Measurements from ENCODE around the gene CMTR2.
"Not testable (repeated sequence)": the region's sequence is repeated elsewhere in the genome, so short reads cannot be mapped to it uniquely, and the experiment has no call there.

The CMTR2 gene, protein sequence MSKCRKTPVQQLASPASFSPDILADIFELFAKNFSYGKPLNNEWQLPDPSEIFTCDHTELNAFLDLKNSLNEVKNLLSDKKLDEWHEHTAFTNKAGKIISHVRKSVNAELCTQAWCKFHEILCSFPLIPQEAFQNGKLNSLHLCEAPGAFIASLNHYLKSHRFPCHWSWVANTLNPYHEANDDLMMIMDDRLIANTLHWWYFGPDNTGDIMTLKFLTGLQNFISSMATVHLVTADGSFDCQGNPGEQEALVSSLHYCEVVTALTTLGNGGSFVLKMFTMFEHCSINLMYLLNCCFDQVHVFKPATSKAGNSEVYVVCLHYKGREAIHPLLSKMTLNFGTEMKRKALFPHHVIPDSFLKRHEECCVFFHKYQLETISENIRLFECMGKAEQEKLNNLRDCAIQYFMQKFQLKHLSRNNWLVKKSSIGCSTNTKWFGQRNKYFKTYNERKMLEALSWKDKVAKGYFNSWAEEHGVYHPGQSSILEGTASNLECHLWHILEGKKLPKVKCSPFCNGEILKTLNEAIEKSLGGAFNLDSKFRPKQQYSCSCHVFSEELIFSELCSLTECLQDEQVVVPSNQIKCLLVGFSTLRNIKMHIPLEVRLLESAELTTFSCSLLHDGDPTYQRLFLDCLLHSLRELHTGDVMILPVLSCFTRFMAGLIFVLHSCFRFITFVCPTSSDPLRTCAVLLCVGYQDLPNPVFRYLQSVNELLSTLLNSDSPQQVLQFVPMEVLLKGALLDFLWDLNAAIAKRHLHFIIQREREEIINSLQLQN

DNA sequence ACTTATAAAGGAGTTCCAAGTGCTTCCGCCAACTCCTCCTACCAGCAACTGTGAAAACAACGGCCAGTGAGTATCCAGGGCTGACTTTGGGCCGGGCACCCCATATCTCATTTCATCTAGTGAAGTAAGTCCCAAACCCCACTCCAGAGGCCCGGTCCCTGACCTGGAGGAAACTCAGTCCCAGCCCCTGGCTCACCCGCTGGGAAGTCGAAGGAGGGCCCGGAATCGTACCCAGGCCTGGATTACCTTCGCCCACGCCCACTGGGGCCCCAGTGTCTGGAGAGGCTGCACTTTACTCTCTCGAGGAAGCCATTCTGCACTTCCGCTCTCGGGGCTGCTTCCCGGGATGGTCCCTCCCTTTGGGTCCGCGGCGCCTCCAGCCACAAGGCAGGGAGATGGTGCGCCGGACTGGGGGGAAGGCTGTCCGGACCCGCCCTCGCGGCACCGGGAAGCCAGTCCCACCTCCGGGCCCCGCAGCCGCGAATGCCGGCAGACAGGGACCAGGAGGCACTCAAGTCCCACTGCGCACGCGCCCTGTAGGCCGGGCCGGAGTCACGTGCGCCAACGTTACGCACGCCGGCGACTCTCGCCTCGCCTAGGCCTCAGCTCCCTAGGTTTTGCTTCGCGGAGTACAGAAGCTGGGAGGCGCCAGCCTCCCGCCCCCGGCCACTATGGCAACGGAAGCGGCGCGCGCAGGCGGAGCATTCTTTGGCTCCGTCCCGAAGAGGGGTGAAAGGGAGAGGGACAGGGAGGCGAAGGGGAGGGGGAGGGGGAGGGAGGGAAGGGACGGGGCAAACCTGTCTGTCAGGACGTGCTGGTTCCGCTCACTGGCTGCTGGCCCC is at the start of gene CMTR2:
TSS of gene CMTR2 (minus strand) at position 513 of the 842 bp plus-strand sequence. CDS start 3,482 bp downstream, outside the sequence.
- DNase-seq (ENCODE audit: low read depth) = peak; percentile 76

DNA sequence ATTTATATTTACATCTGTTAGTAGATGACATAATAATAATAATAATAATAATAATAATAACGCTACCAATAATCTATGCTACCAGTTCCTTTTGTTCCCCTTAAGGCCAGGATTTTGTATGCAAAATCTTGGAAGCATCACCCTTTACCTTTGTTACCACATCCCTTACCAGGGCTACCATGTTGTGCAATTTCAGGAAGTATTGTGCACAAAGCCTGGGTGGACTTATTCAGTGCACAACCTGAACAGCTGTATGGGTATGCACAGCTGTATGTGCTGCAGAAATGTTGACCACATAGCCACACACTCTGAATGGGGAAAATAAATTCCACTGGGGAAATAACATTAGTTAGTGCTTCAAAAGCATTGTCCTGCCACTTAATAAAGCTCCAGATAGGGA is 49.4 kb upstream of the CMTR2 start:
- no peak for DNase-seq (ENCODE audit: low read depth)

DNA sequence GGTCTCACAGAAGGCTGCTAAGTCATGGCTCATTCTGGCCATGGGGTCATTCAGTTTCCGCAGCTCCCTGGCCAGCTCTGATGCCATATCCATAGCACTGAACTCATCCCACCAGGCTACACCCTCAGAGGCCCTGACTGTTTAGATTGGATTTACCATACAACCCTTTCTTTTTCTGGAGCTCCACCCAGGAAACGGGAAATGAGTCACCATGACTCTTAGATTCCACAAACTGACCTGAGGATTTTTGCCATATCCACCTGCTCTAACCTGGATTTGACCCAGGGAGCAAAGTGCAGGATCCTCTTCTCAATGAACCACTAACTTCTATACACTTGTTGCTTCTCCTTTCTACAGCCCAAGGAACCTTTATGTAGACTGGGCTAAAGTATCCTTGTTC is 49.0 kb upstream of the CMTR2 start:
- no peak for DNase-seq (ENCODE audit: low read depth)

DNA sequence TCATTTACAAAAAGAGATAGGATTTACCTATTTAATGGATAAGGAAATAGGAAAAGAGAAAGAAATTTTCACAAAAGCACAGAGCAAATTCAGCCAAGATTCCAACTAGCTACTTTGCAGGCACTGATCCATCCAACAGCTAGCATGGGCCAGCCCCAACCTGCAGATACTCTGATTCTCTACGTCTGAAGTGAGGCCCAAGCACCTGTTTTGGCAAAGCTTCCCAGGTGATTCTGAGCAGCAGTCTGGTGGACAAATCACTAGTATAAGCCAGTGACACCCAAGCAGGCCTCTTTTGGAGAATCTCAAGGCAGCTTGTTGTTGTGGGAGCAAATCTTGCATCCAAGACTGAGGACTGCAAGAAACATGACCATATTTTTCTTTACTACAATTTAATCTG is 48.4 kb upstream of the CMTR2 start:
- DNase-seq (ENCODE audit: low read depth) = no peak

DNA sequence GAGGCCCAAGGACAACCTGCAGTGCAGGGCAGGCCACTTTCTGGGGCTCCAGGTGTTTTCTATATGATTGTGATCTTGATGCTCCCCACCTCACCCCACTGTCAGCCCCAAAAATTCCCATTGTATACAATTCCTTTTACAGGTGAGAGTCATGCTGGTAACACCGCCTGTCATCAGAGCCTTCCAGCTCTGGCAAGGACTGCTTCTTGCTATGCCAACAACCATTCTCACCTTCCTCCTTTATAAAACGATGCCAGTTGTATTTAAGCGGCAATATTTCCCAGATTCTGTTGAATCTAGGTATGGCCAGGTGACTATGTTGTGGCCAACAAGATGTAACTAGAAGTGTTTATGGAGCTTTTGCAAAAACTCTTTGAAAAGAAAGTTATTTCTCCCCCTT is 38.9 kb upstream of the CMTR2 start:
- DNase-seq (ENCODE audit: low read depth) = no peak

DNA sequence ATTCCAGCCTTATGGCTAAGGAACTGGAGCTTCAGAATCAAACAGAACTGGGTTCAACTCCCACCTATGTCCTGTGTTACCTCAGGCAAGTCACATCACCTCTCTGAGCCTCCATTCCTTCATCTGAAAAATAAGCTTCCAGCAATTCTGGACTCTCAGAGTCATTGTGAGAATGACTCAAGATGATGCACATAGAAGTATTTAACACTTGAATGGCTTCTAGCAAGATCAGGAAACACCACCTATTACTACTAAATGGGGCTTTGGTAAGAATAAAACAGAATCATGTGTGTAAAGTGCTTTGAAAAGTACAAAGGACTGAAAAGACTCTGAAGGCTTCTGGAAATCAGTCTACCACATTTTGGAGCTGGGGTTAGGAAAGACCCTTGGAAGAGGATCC is 38.5 kb upstream of the CMTR2 start:
- DNase-seq (ENCODE audit: low read depth) = no peak

DNA sequence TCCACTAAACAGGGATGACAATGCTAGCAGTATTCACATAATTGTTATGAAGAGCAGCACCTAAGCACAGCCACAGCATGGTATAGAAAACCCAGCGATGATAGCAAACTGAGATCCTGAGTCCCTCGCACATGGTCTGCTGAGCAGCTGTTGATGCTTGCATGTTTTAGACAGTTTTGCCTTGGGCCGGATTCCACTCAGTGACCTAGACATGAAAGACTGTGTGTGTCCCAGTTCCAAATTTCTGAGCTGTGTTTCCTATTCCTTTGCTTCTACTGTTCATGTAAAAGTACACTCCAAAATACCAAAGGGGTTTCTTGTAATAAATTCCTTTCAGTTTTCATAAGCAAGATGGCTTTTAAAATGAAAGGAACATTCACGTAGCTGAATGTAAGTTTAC is 30.8 kb upstream of the CMTR2 start:
- no peak for DNase-seq (ENCODE audit: low read depth)

DNA sequence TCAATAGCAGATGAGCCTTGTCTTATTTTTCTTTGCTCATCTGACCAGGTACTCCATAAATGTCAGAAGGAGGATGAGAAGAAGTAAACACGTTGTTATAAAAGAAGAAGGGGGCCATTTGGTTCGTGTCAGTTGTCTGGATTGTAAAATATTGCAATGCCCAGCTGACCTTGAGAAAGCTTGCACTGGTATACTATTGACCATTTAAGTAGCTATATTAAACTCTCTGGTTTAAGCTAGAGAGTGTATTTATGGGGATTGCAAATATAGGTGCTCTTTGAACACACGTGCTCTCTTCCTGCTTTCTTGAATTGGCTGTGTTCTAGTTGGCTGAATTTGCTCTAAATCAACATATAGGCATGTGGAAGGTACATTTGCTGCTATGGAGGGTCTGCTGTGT is 26.1 kb upstream of the CMTR2 start:
- no peak for DNase-seq (ENCODE audit: low read depth)

DNA sequence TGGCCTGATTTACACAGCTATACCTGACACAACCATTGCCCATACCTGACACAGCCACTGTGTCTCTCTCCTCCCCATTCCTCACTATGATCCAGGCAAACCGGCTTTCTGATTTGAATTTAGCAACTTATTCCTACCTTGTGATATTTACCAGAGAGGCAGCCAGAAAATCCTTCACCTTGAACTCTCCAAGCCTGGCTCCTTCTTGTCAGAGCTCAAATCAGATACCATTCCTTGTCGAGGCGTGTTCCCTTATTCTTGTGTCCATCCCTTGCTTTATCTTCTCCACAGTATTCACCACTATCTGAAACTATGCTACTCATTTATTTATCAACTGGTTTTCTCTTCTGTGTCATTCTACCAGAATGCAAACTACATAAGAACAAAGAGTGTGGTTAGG is 24.4 kb upstream of the CMTR2 start:
- DNase-seq (ENCODE audit: low read depth) = not testable (repeated sequence)

DNA sequence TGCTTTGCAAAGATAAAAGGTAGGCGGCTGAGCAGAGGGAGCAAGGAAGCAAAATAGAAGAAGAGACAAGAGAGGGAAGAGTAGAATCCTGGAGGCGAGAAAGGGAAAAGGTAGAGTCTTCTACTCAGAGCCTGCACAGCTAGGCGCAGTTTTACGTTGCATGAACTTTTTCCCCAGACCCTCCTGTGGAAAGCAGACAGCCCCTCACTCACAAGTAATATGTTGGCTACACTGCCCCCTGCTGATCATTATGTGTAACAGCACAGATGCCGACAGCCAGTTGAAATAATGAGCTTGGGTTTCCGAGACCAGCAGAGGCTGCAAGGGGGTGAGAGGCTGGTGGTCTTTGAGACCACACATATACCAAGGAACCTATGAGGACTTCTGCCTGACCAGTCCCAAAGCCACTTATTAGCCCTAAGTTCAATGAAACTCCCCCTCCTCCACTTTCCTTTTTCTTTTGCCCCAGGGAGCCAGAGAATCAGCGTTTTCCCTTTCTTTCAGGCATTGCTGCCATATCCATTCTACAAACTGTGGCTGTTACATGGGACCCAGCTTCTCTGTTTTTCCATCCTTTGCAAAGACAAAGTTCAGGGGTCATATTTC is 22.5 kb upstream of the CMTR2 start:
- DNase-seq (ENCODE audit: low read depth) = no peak

DNA sequence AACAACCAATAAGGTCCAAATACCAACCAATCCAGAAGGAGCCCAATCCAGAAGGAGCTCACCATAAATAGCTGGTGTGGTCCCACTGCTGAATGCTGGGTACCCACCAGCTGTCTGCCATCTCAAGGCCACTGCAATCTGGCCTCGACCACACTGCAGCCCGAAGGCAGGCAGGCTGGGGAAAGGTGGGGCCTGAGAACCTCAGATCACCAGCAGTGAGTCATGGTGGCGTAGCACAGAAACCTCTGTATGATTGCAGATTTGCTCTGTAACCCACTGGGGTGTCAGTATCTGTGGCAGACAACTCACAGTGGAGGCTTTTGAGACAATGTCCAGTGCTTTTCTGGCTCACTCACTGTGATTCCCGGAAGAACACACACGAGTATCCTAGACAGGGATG is 14.7 kb upstream of the CMTR2 start:
- DNase-seq (ENCODE audit: low read depth) = no peak

DNA sequence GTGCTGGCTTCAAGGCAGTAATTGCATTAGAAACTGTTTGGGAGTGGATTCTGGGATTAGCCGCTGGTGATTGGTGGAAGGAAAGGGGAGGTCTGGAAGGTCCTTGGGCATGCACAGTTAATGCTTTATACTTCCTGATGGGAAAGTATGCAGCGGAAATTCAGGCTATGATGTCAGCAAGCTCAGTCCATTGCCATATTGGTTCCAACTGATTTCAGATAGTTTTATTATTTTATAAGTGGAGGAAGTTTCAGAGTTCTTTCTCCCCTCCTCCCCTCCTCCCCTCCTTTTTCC is 8.1 kb upstream of the CMTR2 start:
- no peak for DNase-seq (ENCODE audit: low read depth)

DNA sequence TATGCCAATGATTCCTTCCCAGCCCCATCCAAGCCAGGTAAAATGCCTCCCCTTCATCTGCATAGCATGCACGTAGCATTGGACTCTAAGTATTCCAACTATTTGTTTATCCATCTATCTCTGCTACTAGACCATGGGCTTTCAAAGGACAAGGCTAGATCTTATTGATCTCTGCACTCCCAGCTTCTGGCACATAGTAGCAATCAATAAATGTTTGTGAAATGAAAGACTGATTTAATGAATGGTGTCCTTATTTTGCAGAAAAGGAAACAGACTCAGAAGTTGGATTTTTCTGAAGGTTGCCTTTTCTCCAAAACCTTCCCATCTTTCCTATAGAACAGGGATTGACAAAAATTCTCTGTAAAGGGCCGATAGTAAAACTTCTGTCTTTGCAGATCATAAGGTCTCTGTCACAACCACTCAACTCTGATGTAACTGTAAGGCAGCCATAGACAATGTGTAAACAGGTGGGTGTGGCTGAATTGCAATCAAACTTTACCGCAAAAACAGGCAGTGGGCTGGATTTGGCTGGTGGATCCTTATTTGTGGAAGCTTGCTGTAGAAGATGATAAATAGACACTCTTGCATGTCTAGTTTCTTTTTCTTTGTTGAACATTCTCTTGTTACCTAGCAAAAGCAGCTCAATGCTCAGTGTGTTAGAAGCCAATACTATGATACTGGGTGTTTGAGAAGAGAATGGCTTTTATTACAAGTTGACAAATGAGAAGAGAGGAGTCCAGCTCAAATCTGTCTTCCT is 7.6 kb upstream of the CMTR2 start:
- DNase-seq (ENCODE audit: low read depth) = no peak

DNA sequence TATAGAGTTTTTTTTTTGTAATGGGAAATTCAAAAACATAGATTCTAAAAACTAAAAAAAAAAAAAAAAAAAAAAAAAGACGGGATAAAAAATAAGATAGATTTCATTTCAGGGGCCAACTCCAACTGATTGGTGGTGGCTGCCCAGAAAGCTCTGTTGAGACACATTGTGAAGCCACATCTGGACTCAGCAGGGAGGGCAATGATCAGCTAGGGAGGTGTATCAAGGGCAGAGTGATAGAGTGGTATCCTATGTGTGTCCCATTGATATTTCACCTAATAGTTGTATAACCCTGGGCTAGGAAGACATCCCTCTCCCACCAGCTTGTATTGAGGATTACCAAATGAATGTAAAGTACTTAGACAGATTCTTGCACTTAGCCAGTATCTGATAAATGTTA is 6.7 kb upstream of the CMTR2 start:
- DNase-seq (ENCODE audit: low read depth) = no peak

DNA sequence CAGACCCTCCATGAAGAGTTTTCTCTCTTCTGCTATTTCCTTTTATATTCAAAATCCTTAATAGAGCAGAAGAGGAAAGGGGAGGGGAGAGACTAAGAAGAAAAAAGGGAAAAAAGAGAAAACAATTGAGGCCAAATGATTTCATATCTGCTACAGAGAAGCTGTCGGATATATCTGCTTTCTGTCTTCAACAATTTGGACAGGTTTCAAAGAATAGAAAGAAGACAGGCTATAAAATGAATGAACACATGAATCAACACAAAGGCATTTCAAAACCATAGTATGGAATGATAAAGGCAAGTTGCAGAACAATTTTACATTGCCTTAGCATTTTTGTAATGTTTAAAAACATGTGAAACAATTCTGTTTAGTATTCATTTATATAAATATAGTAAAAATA is 4.7 kb upstream of the CMTR2 start:
- no peak for DNase-seq (ENCODE audit: low read depth)

DNA sequence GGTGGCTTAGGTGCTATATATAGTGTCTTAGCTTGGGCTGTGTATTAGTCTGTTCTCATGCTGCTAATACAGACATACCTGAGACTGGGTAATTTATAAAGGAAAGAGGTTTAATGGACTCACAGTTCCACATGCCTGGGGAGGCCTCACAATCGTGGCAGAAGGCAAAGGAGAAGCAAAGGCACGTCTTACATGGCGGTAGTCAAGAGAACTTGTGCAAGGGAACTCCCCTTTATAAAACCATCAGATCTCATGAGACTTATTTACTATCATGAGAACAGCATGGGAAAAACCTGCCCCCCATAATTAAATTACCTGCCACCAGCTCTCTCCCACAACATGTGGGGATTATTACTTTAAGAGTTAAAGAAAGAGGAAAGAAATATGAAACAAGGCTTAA is 2.9 kb upstream of the CMTR2 start:
- not testable (repeated sequence) for DNase-seq (ENCODE audit: low read depth)

DNA sequence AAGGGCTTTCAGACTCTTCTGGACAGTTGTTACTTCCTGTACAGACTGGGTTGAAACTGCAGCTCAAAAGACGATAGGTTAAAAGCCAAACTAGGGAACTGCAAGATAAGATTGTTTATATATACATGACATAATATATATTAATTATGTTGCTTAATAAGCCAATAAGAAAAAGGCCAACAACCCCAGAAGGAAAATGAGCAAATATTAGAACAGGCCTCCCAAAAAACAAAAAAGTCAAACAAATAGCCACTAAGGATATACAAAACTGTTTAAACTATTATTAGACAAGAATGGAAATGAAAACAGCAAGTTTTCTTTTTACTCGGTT is 495 bp upstream of the CMTR2 start:
- no peak for DNase-seq (ENCODE audit: low read depth)

DNA sequence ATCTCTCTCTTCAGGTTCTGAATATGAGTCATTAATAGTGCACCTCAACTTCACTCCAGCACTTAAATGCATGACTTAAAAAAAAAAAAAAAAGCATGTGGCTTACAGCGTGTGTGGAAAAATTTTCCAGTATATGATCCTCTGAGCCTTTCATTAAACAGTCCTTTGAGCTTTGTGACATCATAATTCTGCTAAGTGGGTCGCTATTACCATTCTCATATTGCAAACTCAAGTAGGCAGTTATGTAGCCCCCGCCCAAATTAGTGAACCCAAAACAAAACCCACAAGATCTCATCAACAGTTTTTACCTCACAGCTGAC is 672 bp downstream of the CMTR2 start:
- DNase-seq (ENCODE audit: low read depth) = no peak

DNA sequence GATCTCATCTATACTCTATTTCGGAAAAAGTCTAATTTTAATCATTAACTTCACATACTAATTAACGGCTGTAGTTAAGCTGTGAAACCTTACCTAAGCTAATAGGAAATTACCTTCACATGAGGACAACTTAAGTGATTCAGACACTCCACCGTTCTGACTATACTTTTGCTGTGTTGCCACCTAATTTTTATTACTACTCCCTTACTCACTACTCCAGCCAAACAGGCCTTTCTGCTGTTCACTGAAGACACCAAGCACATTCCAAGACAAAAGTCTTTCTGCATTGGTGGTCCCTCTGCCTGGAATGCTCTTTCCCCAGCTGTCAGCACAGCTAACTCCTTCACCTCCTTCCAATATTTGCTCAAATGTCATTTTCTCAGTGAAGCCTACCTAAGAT is 1.3 kb downstream of the CMTR2 start:
- DNase-seq (ENCODE audit: low read depth) = no peak

DNA sequence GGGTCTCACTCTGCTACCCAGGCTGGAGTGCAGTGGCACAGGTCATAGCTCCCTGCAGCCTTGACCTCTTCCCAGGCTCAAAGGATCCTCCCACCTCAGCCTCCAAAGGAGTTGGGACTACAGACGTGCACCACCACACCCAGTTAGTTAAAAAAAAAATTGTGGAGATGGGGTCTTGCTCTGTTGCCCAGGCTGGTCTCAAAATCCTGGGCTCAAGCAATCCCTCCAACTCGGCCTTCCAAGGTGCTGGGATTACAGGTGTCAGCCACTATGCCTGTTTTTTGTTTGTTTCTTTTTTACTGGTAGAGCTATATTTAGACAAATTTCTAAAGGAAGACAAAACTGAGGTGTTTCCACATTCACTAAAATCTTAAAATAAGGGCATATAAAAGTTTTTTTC is 1.7 kb downstream of the CMTR2 start:
- no peak for DNase-seq (ENCODE audit: low read depth)

DNA sequence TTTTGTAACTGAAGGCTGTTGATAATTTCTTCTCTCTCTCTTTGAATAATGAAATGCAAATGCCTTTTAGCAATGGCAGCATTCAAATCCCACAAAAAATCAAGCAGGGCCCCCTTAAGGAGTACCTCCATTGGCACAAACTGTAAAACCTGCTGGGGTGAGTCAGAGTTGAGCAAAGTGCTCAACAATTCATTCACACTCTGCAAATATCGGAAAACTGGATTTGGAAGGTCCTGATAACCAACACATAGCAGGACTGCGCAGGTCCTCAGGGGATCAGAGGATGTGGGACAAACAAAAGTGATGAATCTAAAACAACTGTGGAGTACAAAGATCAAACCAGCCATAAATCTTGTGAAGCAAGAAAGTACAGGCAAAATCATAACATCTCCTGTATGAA is 5.6 kb downstream of the CMTR2 start:
- no peak for DNase-seq (ENCODE audit: low read depth)

DNA sequence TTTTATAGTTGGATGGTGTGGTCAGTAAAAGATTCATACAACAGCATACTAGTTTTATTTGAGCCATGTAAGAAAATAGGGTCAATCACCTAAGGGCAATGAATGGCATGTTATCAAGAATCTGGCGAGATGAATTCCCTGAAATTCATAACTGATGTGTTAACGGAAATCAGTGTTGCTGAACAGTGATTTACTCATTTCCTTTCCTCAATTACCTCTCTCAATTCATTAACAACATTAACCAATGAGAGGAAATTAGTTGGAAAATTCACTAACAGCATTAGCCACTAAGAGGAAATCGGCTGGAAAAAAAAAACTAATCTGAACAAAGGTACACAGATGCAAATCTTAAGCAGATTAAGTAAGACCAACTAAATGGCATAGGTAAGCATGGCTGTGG is 6.3 kb downstream of the CMTR2 start:
- no peak for DNase-seq (ENCODE audit: low read depth)
